LNCaP clone FGC (cell line): ENCODE measurements around the gene SPEF2.

ENCODE experiments used
- DNase-seq: peaks from one replicate; pipeline ENCODE4 v3.0.0-alpha.2; 2011; ENCODE audit warnings: low read depth
- H3K4me3 ChIP-seq: 2 replicates; pipeline ENCODE4 v1.5.1; 2011; ENCODE audit warnings: mild to moderate bottlenecking, low read depth, low read length, control low read depth
- TF ChIP-seq, protein P1 (sequence below): IDR thresholded peaks from 2 replicates; pipeline ENCODE4 v1.5.1; 2012; ENCODE audit warnings: mild to moderate bottlenecking; ENCODE audit not compliant: control insufficient read depth, insufficient read depth; ENCODE audit errors: extremely low read depth

The SPEF2 gene

GRCh38 chr5:35781181-35781790, 163.6 kb downstream of the SPEF2 start:
- TF ChIP-seq, protein P1, sequence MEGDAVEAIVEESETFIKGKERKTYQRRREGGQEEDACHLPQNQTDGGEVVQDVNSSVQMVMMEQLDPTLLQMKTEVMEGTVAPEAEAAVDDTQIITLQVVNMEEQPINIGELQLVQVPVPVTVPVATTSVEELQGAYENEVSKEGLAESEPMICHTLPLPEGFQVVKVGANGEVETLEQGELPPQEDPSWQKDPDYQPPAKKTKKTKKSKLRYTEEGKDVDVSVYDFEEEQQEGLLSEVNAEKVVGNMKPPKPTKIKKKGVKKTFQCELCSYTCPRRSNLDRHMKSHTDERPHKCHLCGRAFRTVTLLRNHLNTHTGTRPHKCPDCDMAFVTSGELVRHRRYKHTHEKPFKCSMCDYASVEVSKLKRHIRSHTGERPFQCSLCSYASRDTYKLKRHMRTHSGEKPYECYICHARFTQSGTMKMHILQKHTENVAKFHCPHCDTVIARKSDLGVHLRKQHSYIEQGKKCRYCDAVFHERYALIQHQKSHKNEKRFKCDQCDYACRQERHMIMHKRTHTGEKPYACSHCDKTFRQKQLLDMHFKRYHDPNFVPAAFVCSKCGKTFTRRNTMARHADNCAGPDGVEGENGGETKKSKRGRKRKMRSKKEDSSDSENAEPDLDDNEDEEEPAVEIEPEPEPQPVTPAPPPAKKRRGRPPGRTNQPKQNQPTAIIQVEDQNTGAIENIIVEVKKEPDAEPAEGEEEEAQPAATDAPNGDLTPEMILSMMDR: no peak
- no peak for DNase-seq
- H3K4me3 ChIP-seq: no peak overlapping the region

- H3K4me3 ChIP-seq: no peak overlapping the region
- no peak for DNase-seq
- TF ChIP-seq, protein P1: no peak
These were observed 165.9 kb downstream of the SPEF2 start for GRCh38 chr5:35783551-35783950.

DNA sequence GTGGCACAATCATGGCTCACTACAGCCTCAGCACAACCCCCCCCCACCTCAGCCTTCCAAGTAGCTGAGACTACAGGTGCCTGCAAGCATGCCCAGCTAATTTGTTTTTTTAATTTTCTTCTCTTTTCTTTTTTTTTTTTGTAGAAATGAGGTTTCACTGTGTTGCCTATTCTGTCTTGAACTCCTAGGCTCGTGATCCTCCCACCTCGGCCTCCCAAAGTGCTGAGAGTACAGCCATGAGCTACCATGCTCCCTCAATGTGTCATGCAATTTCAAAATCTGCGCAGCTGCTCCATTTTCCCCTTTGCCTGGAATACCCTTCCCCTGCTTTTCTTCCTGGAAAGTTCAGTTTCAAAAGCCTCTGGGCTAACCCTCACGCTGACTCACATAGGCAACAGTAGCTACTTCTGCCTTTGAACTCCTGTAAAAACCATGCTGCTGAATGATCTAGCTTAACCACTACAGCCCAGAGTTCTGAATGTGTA, 168.0 kb downstream of the SPEF2 start:
- TF ChIP-seq, protein P1: no peak
- no peak overlapping the region for H3K4me3 ChIP-seq
- DNase-seq: no peak

DNA sequence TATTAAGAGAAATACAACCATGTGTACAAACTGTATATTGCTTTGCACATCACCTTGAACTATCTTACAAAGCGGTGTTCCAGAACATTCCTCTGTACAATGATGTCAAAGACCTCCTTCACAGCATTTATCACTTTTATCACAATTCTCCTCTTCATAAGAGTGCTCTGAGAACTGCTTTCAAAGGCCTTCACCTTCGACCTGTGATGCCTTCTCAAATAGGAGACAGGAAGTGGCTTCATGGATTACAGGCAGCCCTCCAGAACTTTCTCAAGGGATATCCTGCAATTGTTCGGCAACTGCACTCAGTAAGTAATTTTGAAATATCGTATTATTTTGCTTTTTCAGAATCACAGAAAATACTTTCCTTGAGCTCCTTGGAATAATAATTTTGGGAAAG, 171.1 kb downstream of the SPEF2 start:
- TF ChIP-seq, protein P1: no peak
- H3K4me3 ChIP-seq: no peak overlapping the region
- no peak for DNase-seq

DNA sequence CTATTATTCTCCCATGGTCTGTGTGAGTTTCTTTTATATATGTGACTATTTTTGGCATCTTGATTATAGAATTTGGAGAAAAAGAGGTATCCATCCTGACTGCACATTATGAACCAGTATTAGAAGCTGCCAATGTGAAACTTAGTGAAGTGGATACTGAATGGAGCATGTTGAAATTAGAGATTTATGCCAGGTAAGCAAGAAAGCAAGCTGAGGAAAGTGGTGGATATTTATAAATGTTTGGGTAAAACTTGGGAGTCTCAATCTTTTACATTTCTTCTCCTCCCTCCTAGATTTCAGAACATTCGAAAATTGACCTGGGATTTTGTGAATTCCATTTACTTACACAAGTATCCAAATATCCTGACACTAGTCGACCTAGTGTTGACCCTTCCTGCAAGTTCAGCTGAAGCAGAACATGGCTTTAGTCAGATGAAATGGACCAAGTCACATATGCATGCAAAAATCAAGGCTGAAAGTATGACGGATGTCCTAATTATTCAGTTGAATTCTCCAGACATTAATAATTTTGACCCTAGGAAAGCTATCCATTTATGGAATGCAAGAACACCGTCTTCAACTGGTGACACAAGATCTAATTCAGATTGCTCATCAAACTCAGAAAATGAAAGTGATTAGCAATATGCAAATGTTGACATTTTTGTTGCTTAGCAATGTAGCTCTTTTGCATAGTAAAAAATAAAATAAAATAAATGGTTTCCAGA, 172.2 kb downstream of the SPEF2 start:
- TF ChIP-seq, protein P1: no peak
- H3K4me3 ChIP-seq: no peak overlapping the region
- DNase-seq: no peak

DNA sequence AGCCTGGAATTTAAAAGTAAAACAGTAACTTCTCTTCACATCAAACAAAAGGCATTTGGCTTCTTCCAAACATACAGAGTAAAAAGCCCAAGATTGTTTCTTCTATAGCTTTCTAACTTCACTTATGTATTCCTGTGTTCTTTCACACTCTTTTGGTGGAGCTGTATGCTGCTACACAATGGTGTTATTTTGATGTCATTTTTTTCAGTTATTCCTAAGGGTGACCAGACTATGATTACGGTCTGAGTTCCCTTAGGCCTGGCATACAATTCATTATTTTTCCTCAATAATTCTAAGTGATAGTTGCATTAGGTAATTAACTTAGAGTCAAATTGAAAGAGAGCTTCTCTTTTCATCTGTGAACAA, 172.8 kb downstream of the SPEF2 start:
- TF ChIP-seq, protein P1: no peak
- H3K4me3 ChIP-seq: no peak overlapping the region
- no peak for DNase-seq

DNA sequence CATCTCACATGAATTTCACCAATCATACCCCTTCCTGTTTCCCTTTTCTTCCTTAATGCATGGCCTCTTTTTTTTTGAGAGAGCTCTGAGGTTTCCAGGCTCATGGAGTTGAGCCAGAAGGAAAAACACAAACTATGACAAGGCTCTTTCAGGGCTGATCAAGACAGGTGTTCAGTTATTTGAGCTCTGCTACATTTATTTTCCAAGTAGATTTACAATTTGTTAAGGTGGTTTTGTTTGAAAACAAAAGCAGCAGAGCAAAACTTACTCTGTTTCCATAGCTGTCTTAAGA, 176.6 kb downstream of the SPEF2 start:
- TF ChIP-seq, protein P1: no peak
- H3K4me3 ChIP-seq: no peak overlapping the region
- no peak for DNase-seq
